NCI-H345 treated with DMSO at 0.1 percent for 48 hours (cell line): ENCODE data around the gene EMP1.

Source experiments
- DNase-seq: peaks from one replicate; lab custom pipeline; 2025; ENCODE audit not compliant: unreplicated experiment; lab: John Stamatoyannopoulos, UW

Gene EMP1

GRCh38 chr12:13195785-13196129 is 769 bp upstream of the EMP1 start:
- DNase-seq, result no peak

GRCh38 chr12:13197032-13197431 is 506 bp downstream of the EMP1 start:
- DNase-seq, result no peak

- no peak for DNase-seq
Measured at GRCh38 chr12:13197526-13198143, 1.1 kb downstream of the EMP1 start.

DNA sequence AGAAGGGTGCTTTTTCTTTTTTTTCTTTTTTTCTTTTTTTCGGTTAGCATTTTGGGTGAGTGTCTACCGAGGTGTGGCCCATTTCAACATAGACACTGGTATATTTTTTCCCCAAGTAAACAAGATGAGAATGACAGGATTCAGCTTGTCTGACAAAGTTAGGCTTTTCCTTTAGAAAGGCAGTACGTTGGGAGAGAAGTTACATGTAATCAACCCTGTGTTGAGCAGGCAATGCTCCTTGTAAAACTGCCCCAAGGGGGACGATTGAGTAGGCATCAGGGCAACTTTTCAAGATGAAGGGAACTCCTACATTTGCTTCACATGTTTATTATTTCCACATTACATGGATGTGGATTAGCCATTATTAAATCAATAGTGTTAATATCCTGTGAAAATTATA is 1.7 kb downstream of the EMP1 start:
- DNase-seq, result no peak

- DNase-seq, result no peak
Measured at GRCh38 chr12:13198876-13199275, 2.4 kb downstream of the EMP1 start.

GRCh38 chr12:13199592-13199991 is 3.1 kb downstream of the EMP1 start:
- no peak for DNase-seq

DNA sequence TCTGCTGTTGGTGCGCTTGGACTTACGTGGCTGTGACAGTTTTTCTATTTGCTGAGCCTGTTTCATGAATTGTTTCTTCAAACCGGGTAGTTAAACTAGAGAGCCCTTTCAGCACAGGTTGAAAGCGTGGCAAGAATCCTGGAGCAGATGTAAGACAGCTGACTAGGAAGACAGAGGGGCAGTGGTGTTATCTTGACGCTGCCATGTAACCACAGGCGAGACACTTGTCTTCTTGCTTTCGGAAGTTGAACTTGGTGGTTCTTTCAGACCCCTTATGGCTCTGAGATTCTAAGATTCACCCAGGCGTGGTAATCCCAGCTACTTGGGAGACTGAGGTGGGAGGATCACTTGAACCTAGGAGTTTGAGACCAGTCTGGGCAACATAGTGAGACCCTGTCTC is 4.3 kb downstream of the EMP1 start:
- DNase-seq, result no peak

GRCh38 chr12:13203034-13203922 is 6.8 kb downstream of the EMP1 start:
- no peak for DNase-seq

DNA sequence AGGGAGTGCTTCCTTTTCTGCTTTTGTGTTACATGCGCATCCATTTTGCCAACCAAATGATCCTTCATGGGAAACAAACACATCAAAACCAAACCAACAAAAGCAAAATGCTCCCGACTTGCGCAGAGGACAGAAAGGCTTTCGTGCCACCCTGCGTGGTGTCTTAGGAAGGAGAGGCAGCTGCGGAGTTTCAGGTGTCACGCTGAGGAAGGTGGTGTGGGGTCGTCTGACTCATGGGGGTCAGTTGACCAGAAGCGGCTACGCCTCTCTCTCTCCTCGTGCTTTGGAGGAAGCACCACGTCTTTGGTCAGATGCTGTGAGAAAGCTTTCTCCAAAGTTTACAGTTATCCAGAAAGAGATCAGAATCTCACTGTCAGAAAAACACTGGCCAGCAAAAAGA is 7.9 kb downstream of the EMP1 start:
- DNase-seq, result no peak

GRCh38 chr12:13205809-13206559 is 9.5 kb downstream of the EMP1 start:
- DNase-seq, result no peak

GRCh38 chr12:13206560-13206897 is 10.0 kb downstream of the EMP1 start:
- DNase-seq, result no peak

GRCh38 chr12:13208533-13209435 is 12.3 kb downstream of the EMP1 start:
- DNase-seq, result no peak

DNA sequence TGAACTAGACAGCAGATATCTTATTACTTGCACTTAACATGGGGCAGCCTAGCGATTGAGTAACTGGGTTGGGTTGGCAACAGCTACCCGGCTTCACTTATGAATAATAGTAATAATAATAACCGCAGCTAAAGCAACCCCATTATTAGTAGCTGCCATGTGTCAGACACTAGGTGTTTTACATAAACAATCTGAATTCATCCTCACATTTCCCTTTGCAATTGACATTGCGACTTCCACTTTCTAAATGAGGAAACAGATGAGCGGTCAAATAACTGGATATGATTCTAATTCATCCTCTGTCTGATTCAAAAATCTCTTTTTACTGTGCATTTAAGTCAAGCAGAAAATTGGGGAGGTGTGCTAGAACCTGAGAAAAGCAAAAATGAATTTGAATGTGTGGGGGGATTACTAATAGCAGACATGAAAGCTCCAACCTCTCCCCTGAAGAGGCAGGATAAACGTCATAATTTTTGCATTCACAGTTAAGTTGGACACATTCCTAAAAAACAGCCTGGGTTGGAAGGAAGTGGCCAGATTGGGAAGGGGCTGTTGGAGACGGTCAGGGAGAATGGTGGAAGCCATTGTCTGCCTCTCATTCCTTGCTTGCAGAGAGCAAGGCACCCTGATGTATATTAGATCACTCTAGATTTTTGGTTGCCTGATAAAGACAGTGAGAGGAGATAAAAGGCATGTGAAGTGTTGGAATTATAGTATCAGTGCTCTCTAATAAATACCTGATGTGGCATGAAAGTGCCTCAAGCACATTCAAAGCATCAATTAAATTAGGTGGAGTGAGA is 13.1 kb downstream of the EMP1 start:
- DNase-seq, result no peak

DNA sequence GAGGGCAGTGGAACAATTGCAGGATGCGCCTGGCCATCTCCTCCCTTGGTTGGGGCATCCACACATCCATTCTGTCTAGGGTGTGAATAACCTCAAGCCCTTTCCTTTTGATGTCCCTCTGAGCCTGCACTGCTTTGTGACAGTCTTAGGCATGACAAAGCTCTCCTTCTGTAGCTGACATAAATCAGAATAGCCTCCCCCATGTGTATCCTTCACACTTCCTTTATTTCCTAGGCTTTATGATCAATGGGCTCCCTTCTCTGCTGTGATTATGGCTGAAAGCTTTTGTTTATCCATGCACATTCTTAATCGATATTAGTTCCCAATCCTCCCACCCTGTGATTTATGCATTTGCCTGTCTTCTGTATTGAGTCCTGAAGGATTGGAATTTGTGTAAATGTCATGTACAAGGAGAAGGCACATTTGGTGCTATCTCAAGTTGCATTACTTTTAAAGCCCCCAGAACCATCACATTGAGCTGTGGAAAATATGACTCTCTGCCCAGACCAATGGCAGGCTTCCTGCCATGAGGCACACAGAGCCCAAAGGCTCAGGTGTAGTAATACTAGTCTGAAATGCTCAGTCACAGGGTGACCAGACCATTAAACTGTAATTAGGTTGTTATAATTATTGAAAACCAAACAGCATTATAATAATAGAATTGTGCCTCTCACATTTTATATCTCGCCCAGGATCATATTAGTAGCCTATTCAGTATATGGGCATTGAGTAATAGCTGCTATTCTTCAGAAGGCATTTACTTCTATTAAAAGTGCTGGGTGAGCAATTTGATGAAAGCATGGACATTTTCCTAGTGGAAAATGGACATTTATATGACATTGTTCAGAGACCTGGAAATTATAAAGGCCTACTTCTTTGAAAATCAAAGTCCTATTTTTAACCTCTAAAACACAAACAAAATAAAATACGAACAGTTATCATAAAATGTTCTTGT is 14.0 kb downstream of the EMP1 start:
- no peak for DNase-seq

- no peak for DNase-seq
Measured at GRCh38 chr12:13211191-13211858, 14.8 kb downstream of the EMP1 start.

GRCh38 chr12:13211859-13212664 is 15.5 kb downstream of the EMP1 start:
- peak; percentile 54 for DNase-seq

DNA sequence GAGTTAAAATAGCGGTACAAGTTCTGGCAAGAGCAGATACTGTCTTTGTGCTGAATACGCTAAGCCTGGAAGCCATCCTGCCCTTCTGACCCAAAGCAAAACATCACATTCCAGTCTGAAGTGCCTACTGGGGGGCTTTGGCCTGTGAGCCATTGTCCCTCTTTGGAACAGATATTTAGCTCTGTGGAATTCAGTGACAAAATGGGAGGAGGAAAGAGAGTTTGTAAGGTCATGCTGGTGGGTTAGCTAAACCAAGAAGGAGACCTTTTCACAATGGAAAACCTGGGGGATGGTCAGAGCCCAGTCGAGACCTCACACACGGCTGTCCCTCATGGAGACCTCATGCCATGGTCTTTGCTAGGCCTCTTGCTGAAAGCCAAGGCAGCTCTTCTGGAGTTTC is 18.5 kb downstream of the EMP1 start:
- no peak for DNase-seq

DNA sequence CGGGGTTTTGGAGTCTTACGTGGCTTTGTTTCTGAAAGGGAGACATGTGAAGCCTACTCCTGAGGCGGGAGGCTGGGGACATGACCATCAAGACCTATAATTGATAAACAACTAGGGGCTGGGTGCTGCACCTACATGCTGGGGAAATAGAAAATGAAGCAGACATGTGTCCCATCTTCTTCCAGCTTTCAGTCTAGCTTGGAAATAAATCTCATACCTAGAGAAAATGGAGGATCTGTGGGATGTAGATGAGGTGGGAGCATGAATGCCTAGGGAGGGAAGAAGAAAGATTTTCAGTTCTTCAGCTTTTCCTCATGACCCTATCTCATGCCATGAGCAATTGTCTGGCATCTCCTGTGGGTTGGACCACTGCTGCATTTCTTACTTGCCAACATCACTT is 22.1 kb downstream of the EMP1 start:
- DNase-seq, result no peak
